WTC11 (cell line): ENCODE results near the gene KLHDC7A. TPM values are rescaled to one million over a fixed set of nuclear protein-coding genes. Genes with fewer than 3 reads are reported as not detected.

ENCODE experiments used
- ATAC-seq: fragments of 200-7000 bp; cut with Tn5 transposase; 2 replicates; pipeline ENCODE4 v1.10.0; 2021; ENCODE audit warnings: mild to moderate bottlenecking, moderate library complexity
- CTCF ChIA-PET: fragments of 300-600 bp; sonication (Branson Sonifier 250); formaldehyde crosslinking; loops from one replicate; lab custom pipeline; 2021; ENCODE audit warnings: antibody characterized with exemption; lab: Charles Lee
- POLR2A ChIA-PET: fragments of 350-600 bp; sonication (Branson Sonifier 250); formaldehyde crosslinking; loops from one replicate; lab custom pipeline; 2021; ENCODE audit warnings: antibody characterized with exemption; lab: Charles Lee
- DNase-seq: peaks from one replicate; pipeline ENCODE4 v3.0.0; 2021; ENCODE audit warnings: low spot score
- H3K27ac Mint-ChIP-seq: 2 replicates; pipeline ENCODE4 v1.8.0; 2021; ENCODE audit warnings: mixed read lengths
- H3K27me3 Mint-ChIP-seq: 2 replicates; pipeline ENCODE4 v1.8.0; 2021; ENCODE audit warnings: low read depth, mild to moderate bottlenecking, moderate library complexity, mixed read lengths
- H3K36me3 Mint-ChIP-seq: 2 replicates; pipeline ENCODE4 v1.8.0; 2021; ENCODE audit warnings: mixed read lengths
- H3K4me1 Mint-ChIP-seq: 2 replicates; pipeline ENCODE4 v1.8.0; 2022; ENCODE audit warnings: mixed read lengths
- H3K4me3 Mint-ChIP-seq: 2 replicates; pipeline ENCODE4 v1.8.0; 2021; ENCODE audit warnings: mild to moderate bottlenecking, moderate library complexity, mixed read lengths
- H3K9me3 Mint-ChIP-seq: 2 replicates; pipeline ENCODE4 v1.8.0; 2021; ENCODE audit warnings: mixed read lengths
- E2F5 ChIP-seq: sonication (generic); formaldehyde crosslinking; IDR thresholded peaks from 2 replicates; pipeline ENCODE4 v1.8.1; 2022; ENCODE audit warnings: mild to moderate bottlenecking, moderate library complexity, missing genetic modification reagents
- ETV6 ChIP-seq: sonication (generic); formaldehyde crosslinking; IDR thresholded peaks from 2 replicates; pipeline ENCODE4 v1.8.1; 2022; ENCODE audit warnings: mild to moderate bottlenecking, missing genetic modification reagents
- GRHL2 ChIP-seq: fragments of 250-450 bp; sonication (Bioruptor Pico); IDR thresholded peaks from 2 replicates; pipeline ENCODE4 v1.8.0; 2022; ENCODE audit warnings: mild to moderate bottlenecking, moderate library complexity; ENCODE audit not compliant: insufficient replicate concordance, severe bottlenecking
- JUN ChIP-seq: sonication (generic); formaldehyde crosslinking; IDR thresholded peaks from 2 replicates; pipeline ENCODE4 v1.8.0; 2023; ENCODE audit warnings: mild to moderate bottlenecking, missing genetic modification reagents
- KAT7 ChIP-seq: sonication (generic); formaldehyde crosslinking; IDR thresholded peaks from 2 replicates; pipeline ENCODE4 v1.8.1; 2023; ENCODE audit warnings: missing genetic modification reagents, mild to moderate bottlenecking, borderline replicate concordance
- MYBL2 ChIP-seq: sonication (generic); formaldehyde crosslinking; IDR thresholded peaks from 2 replicates; pipeline ENCODE4 v1.8.1; 2023; ENCODE audit warnings: mild to moderate bottlenecking, moderate library complexity, missing genetic modification reagents
- NFYB ChIP-seq: sonication (generic); formaldehyde crosslinking; conservative IDR thresholded peaks from 2 replicates; pipeline ENCODE4 v1.8.0; 2022; ENCODE audit warnings: low read depth, missing genetic modification reagents
- NR2C2 ChIP-seq: sonication (generic); formaldehyde crosslinking; IDR thresholded peaks from 2 replicates; pipeline ENCODE4 v1.8.0; 2022; ENCODE audit warnings: mild to moderate bottlenecking, missing genetic modification reagents
- NR3C1 ChIP-seq: sonication (generic); formaldehyde crosslinking; conservative IDR thresholded peaks from 2 replicates; pipeline ENCODE4 v1.8.1; 2023; ENCODE audit warnings: low read depth, mild to moderate bottlenecking, missing genetic modification reagents
- RELA ChIP-seq: sonication (generic); formaldehyde crosslinking; IDR thresholded peaks from 2 replicates; pipeline ENCODE4 v1.8.1; 2022; ENCODE audit warnings: missing genetic modification reagents, mild to moderate bottlenecking, borderline replicate concordance
- SMAD4 ChIP-seq: sonication (generic); formaldehyde crosslinking; IDR thresholded peaks from 2 replicates; pipeline ENCODE4 v1.8.0; 2022; ENCODE audit warnings: mild to moderate bottlenecking, missing genetic modification reagents
- STAT6 ChIP-seq: sonication (generic); formaldehyde crosslinking; conservative IDR thresholded peaks from 2 replicates; pipeline ENCODE4 v1.8.1; 2023; ENCODE audit warnings: mild to moderate bottlenecking, low read depth, missing genetic modification reagents, moderate library complexity
- TP53 ChIP-seq: sonication (generic); formaldehyde crosslinking; IDR thresholded peaks from 2 replicates; pipeline ENCODE4 v1.8.1; 2023; ENCODE audit warnings: mild to moderate bottlenecking, missing genetic modification reagents
- ZMAT4 ChIP-seq: fragments of 250-450 bp; sonication (Bioruptor Pico); IDR thresholded peaks from 2 replicates; pipeline ENCODE4 v1.9.0; 2021; ENCODE audit warnings: mild to moderate bottlenecking
- ZNF416 ChIP-seq: fragments of 250-450 bp; sonication (Bioruptor Pico); IDR thresholded peaks from 2 replicates; pipeline ENCODE4 v1.9.0; 2021; ENCODE audit warnings: mild to moderate bottlenecking, inconsistent platforms
- ZNF671 ChIP-seq: fragments of 250-450 bp; sonication (Bioruptor Pico); IDR thresholded peaks from 2 replicates; pipeline ENCODE4 v1.8.0; 2021; ENCODE audit warnings: mild to moderate bottlenecking
- ZSCAN18 ChIP-seq: fragments of 250-450 bp; sonication (Bioruptor Pico); IDR thresholded peaks from 2 replicates; pipeline ENCODE4 v2.1.2; 2022; ENCODE audit warnings: mild to moderate bottlenecking, moderate library complexity
- total RNA-seq: library from RNA; stranded (reverse); gene quantifications from 3 replicates; pipeline ENCODE4 v1.2.3, GENCODE V29; 2021
- TF ChIP-seq, protein P1 (sequence below): sonication (generic); formaldehyde crosslinking; IDR thresholded peaks from 2 replicates; pipeline ENCODE4 v1.8.1; 2022; ENCODE audit warnings: mild to moderate bottlenecking, missing genetic modification reagents, moderate library complexity, borderline replicate concordance
- TF ChIP-seq, protein P2 (sequence below): sonication (generic); formaldehyde crosslinking; IDR thresholded peaks from 2 replicates; pipeline ENCODE4 v1.8.0; 2022; ENCODE audit warnings: mild to moderate bottlenecking, missing genetic modification reagents
- TF ChIP-seq, protein P3 (sequence below): sonication (generic); formaldehyde crosslinking; IDR thresholded peaks from 2 replicates; pipeline ENCODE4 v1.8.1; 2023; ENCODE audit warnings: mild to moderate bottlenecking, missing genetic modification reagents, moderate library complexity

The KLHDC7A gene
- total RNA-seq, 1 experiment from 2014 or later = 14.3 TPM

- 0 out of 2 replicates have a peak, but pooled peaks have one; percentile 14 for TF ChIP-seq NFYB
- TF ChIP-seq TP53 (CRISPR knock-in tag) = no peak
- no peak for TF ChIP-seq JUN
- TF ChIP-seq RELA = 0 out of 2 replicates have a peak, but pooled peaks have one; percentile 65
- peak; percentile 51; the same call in 1 of the 2 replicates for TF ChIP-seq MYBL2
- DNase-seq (no peak), ATAC-seq (no peak)
- Mint-ChIP-seq H3K9me3 (peaks cover 12% of the 10 kb centered on the region), H3K27ac (no peak overlapping the region), H3K36me3 (peaks cover 25% of the 10 kb centered on the region), H3K4me3 (no peak overlapping the region), H3K27me3 (no peaks in the 10 kb centered on the region), H3K4me1 (peaks cover 52% of the 10 kb centered on the region)
- CTCF ChIA-PET = interaction anchor here (3.7 kb wide), 1 partner anchor 13 kb away, joined by 18 read pairs; no protein-coding TSS in a partner anchor
- POLR2A ChIA-PET = no interaction called here
These were observed 2.1 kb downstream of the KLHDC7A start for GRCh38 chr1:18482721-18483425.

GRCh38 chr1:18484276-18484675 is 3.5 kb downstream of the KLHDC7A start:
- DNase-seq (no peak), ATAC-seq (no peak)
- POLR2A ChIA-PET = no interaction called here
- no peak overlapping the region for H3K4me3 Mint-ChIP-seq
- CTCF ChIA-PET = interaction anchor here (1.6 to 3.7 kb wide), 4 partner anchors 15 to 97 kb away, joined by 6 to 25 read pairs (median 14); no protein-coding TSS in a partner anchor
- no peak overlapping the region for H3K27ac Mint-ChIP-seq
- peaks cover 14% of the 10 kb centered on the region for H3K9me3 Mint-ChIP-seq
- TF ChIP-seq, protein P1, sequence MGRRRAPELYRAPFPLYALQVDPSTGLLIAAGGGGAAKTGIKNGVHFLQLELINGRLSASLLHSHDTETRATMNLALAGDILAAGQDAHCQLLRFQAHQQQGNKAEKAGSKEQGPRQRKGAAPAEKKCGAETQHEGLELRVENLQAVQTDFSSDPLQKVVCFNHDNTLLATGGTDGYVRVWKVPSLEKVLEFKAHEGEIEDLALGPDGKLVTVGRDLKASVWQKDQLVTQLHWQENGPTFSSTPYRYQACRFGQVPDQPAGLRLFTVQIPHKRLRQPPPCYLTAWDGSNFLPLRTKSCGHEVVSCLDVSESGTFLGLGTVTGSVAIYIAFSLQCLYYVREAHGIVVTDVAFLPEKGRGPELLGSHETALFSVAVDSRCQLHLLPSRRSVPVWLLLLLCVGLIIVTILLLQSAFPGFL (CRISPR knock-in tag) = no peak
- TF ChIP-seq NR2C2 (CRISPR knock-in tag) (no peak), KAT7 (CRISPR knock-in tag) (no peak), JUN (no peak), ZMAT4 (no peak), ZNF671 (CRISPR knock-in tag) (no peak), ZNF416 (CRISPR knock-in tag) (no peak), SMAD4 (CRISPR knock-in tag) (no peak), NR3C1 (CRISPR knock-in tag) (no peak), ZSCAN18 (CRISPR knock-in tag) (no peak), ETV6 (CRISPR knock-in tag) (no peak), GRHL2 (CRISPR knock-in tag) (no peak), STAT6 (CRISPR knock-in tag) (no peak), E2F5 (no peak)
- TF ChIP-seq, protein P2, sequence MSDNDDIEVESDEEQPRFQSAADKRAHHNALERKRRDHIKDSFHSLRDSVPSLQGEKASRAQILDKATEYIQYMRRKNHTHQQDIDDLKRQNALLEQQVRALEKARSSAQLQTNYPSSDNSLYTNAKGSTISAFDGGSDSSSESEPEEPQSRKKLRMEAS = no peak
- TF ChIP-seq, protein P3, sequence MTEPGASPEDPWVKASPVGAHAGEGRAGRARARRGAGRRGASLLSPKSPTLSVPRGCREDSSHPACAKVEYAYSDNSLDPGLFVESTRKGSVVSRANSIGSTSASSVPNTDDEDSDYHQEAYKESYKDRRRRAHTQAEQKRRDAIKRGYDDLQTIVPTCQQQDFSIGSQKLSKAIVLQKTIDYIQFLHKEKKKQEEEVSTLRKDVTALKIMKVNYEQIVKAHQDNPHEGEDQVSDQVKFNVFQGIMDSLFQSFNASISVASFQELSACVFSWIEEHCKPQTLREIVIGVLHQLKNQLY (CRISPR knock-in tag) = no peak
- TF ChIP-seq, all 79 proteins: peak for 0
- H3K36me3 Mint-ChIP-seq = peaks cover 29% of the 10 kb centered on the region
- no peaks in the 10 kb centered on the region for H3K27me3 Mint-ChIP-seq
- peaks cover 54% of the 10 kb centered on the region for H3K4me1 Mint-ChIP-seq
